WTC11 (cell line): ENCODE data around the gene ZNF415. TPM values are rescaled to one million over a fixed set of nuclear protein-coding genes. Genes with fewer than 3 reads are reported as not detected.

Source experiments
- ATAC-seq: fragments of 200-7000 bp; cut with Tn5 transposase; 2 replicates; pipeline ENCODE4 v1.10.0; 2021; ENCODE audit warnings: mild to moderate bottlenecking, moderate library complexity
- CTCF ChIA-PET: fragments of 300-600 bp; sonication (Branson Sonifier 250); formaldehyde crosslinking; loops from one replicate; lab custom pipeline; 2021; ENCODE audit warnings: antibody characterized with exemption; lab: Charles Lee
- POLR2A ChIA-PET: fragments of 350-600 bp; sonication (Branson Sonifier 250); formaldehyde crosslinking; loops from one replicate; lab custom pipeline; 2021; ENCODE audit warnings: antibody characterized with exemption; lab: Charles Lee
- DNase-seq: peaks from one replicate; pipeline ENCODE4 v3.0.0; 2021; ENCODE audit warnings: low spot score
- H3K27ac Mint-ChIP-seq: 2 replicates; pipeline ENCODE4 v1.8.0; 2021; ENCODE audit warnings: mixed read lengths
- H3K27me3 Mint-ChIP-seq: 2 replicates; pipeline ENCODE4 v1.8.0; 2021; ENCODE audit warnings: low read depth, mild to moderate bottlenecking, moderate library complexity, mixed read lengths
- H3K36me3 Mint-ChIP-seq: 2 replicates; pipeline ENCODE4 v1.8.0; 2021; ENCODE audit warnings: mixed read lengths
- H3K4me1 Mint-ChIP-seq: 2 replicates; pipeline ENCODE4 v1.8.0; 2022; ENCODE audit warnings: mixed read lengths
- H3K4me3 Mint-ChIP-seq: 2 replicates; pipeline ENCODE4 v1.8.0; 2021; ENCODE audit warnings: mild to moderate bottlenecking, moderate library complexity, mixed read lengths
- H3K9me3 Mint-ChIP-seq: 2 replicates; pipeline ENCODE4 v1.8.0; 2021; ENCODE audit warnings: mixed read lengths
- ATF3 ChIP-seq: sonication (generic); formaldehyde crosslinking; conservative IDR thresholded peaks from 2 replicates; pipeline ENCODE4 v1.8.1; 2022; ENCODE audit warnings: mild to moderate bottlenecking, missing genetic modification reagents
- E2F5 ChIP-seq: sonication (generic); formaldehyde crosslinking; IDR thresholded peaks from 2 replicates; pipeline ENCODE4 v1.8.1; 2022; ENCODE audit warnings: mild to moderate bottlenecking, moderate library complexity, missing genetic modification reagents
- ESRRA ChIP-seq: sonication (generic); formaldehyde crosslinking; IDR thresholded peaks from 2 replicates; pipeline ENCODE4 v1.8.1; 2022; ENCODE audit warnings: mild to moderate bottlenecking, missing genetic modification reagents, borderline replicate concordance
- IRF1 ChIP-seq: sonication (generic); formaldehyde crosslinking; IDR thresholded peaks from 2 replicates; pipeline ENCODE4 v1.8.0; 2023; ENCODE audit warnings: missing genetic modification reagents
- MAX ChIP-seq: sonication (generic); formaldehyde crosslinking; IDR thresholded peaks from 2 replicates; pipeline ENCODE4 v1.8.0; 2022; ENCODE audit warnings: mild to moderate bottlenecking, missing genetic modification reagents
- MYBL2 ChIP-seq: sonication (generic); formaldehyde crosslinking; IDR thresholded peaks from 2 replicates; pipeline ENCODE4 v1.8.1; 2023; ENCODE audit warnings: mild to moderate bottlenecking, moderate library complexity, missing genetic modification reagents
- PRDM15 ChIP-seq: sonication (generic); formaldehyde crosslinking; IDR thresholded peaks from 2 replicates; pipeline ENCODE4 v1.8.0; 2022; ENCODE audit warnings: missing genetic modification reagents
- SP1 ChIP-seq: sonication (generic); formaldehyde crosslinking; conservative IDR thresholded peaks from 2 replicates; pipeline ENCODE4 v1.8.1; 2022; ENCODE audit warnings: missing genetic modification reagents
- ZNF121 ChIP-seq: sonication (generic); formaldehyde crosslinking; IDR thresholded peaks from 2 replicates; pipeline ENCODE4 v1.8.0; 2023; ENCODE audit warnings: missing genetic modification reagents
- ZNF232 ChIP-seq: sonication (generic); formaldehyde crosslinking; IDR thresholded peaks from 2 replicates; pipeline ENCODE4 v1.8.0; 2022; ENCODE audit warnings: mild to moderate bottlenecking, missing genetic modification reagents
- ZNF281 ChIP-seq: sonication (generic); formaldehyde crosslinking; IDR thresholded peaks from 2 replicates; pipeline ENCODE4 v1.8.0; 2023; ENCODE audit warnings: mild to moderate bottlenecking, missing genetic modification reagents
- ZNF423 ChIP-seq: fragments of 250-450 bp; sonication (Bioruptor Pico); IDR thresholded peaks from 2 replicates; pipeline ENCODE4 v2.1.2; 2022; ENCODE audit warnings: mild to moderate bottlenecking, moderate library complexity
- ZNF532 ChIP-seq: fragments of 250-450 bp; sonication (Bioruptor Pico); IDR thresholded peaks from 2 replicates; pipeline ENCODE4 v1.9.0; 2021; ENCODE audit warnings: mild to moderate bottlenecking, borderline replicate concordance
- total RNA-seq: library from RNA; stranded (reverse); gene quantifications from 3 replicates; pipeline ENCODE4 v1.2.3, GENCODE V29; 2021

Gene ZNF415
- total RNA-seq, 1 experiment from 2014 or later = 11.2 TPM

- DNase-seq (no peak), ATAC-seq (no peak)
- CTCF ChIA-PET = no interaction called here
- H3K27ac Mint-ChIP-seq = no peak overlapping the region
- H3K4me1 Mint-ChIP-seq = no peaks in the 10 kb centered on the region
- H3K36me3 Mint-ChIP-seq = peaks cover 34% of the 10 kb centered on the region
- POLR2A ChIA-PET = no interaction called here
- no peaks in the 10 kb centered on the region for H3K9me3 Mint-ChIP-seq
- H3K4me3 Mint-ChIP-seq = no peak overlapping the region
- TF ChIP-seq PRDM15 = no peak
- TF ChIP-seq MYBL2 (CRISPR knock-in tag) = no peak
- H3K27me3 Mint-ChIP-seq = peaks cover 4% of the 10 kb centered on the region; the same call in 1 of the 2 replicates
Observed at GRCh38 chr19:53109527-53109926, 23.2 kb downstream of the ZNF415 start.

GRCh38 chr19:53103234-53104203, 29.2 kb downstream of the ZNF415 start, which contains the start of gene ZNF160:
TSS of gene ZNF160 (minus strand) at chr19:53103422. CDS start at chr19:53086276, 17,146 bp downstream.
- H3K4me1 Mint-ChIP-seq = peaks cover 13% of the 10 kb centered on the region
- DNase-seq (peak; percentile 99), ATAC-seq (peak; percentile 96)
- TF ChIP-seq SP1 (CRISPR knock-in tag) (peak; percentile 97), ZNF232 (CRISPR knock-in tag) (0 out of 2 replicates have a peak, but pooled peaks have one; percentile 45), ZNF121 (CRISPR knock-in tag) (0 out of 2 replicates have a peak, but pooled peaks have one; percentile 45), MAX (CRISPR knock-in tag) (0 out of 2 replicates have a peak, but pooled peaks have one; percentile 35), PRDM15 (peak; percentile 63; the same call in 1 of the 2 replicates), ZNF532 (CRISPR knock-in tag) (no peak), ATF3 (CRISPR knock-in tag) (no peak), E2F5 (CRISPR knock-in tag) (0 out of 2 replicates have a peak, but pooled peaks have one; percentile 22), ZNF281 (CRISPR knock-in tag) (0 out of 2 replicates have a peak, but pooled peaks have one; percentile 12), IRF1 (CRISPR knock-in tag) (no peak), ZNF423 (CRISPR knock-in tag) (no peak), ESRRA (CRISPR knock-in tag) (0 out of 2 replicates have a peak, but pooled peaks have one; percentile 20)
- POLR2A ChIA-PET = no interaction called here
- peak within 1 kb of the TSS; percentile 82 for H3K4me3 Mint-ChIP-seq
- H3K27me3 Mint-ChIP-seq = peaks cover 8% of the 10 kb centered on the region; the same call in 1 of the 2 replicates
- H3K36me3 Mint-ChIP-seq = peaks cover 14% of the 10 kb centered on the region
- CTCF ChIA-PET = interaction anchor here (1.3 to 2.2 kb wide), 3 partner anchors 12 to 92 kb away, joined by 4 to 11 read pairs (median 5); no protein-coding TSS in a partner anchor
- no peaks in the 10 kb centered on the region for H3K9me3 Mint-ChIP-seq
- H3K27ac Mint-ChIP-seq = peak within 1 kb of the TSS; percentile 76
